ENCODE data around the gene SLC35A2.

Gene SLC35A2

GRCh38 chrX:48940404-48940955 lies 29.0 kb upstream of the SLC35A2 start:
- H3K9me3 ChIP-seq (ENCODE audit: control insufficient read depth, low read length): no peaks in the 10 kb centered on the region
- DNase-seq: no peak
- peaks cover 4% of the 10 kb centered on the region for H3K36me3 ChIP-seq (ENCODE audit: control insufficient read depth, insufficient read depth, low read length)
- no peaks in the 10 kb centered on the region for H3K27me3 ChIP-seq (replicated peaks; ENCODE audit: control insufficient read depth, insufficient read depth, low read length, poor library complexity, severe bottlenecking)
- H3K4me1 ChIP-seq (ENCODE audit: control insufficient read depth, insufficient read depth, low read length, poor library complexity, severe bottlenecking): peaks cover 72% of the 10 kb centered on the region
- peak overlapping the region; percentile 25 for H3K4me3 ChIP-seq (ENCODE audit: insufficient read depth, low read depth, low read length, poor library complexity, severe bottlenecking)
- peak overlapping the region; percentile 96 for H3K27ac ChIP-seq (ENCODE audit: insufficient read depth, low read length, poor library complexity, severe bottlenecking)

GRCh38 chrX:48939524-48940228 lies 28.2 kb upstream of the SLC35A2 start:
- peak overlapping the region; percentile 96 for H3K27ac ChIP-seq (ENCODE audit: insufficient read depth, low read length, poor library complexity, severe bottlenecking)
- DNase-seq: no peak
- H3K4me1 ChIP-seq (ENCODE audit: control insufficient read depth, insufficient read depth, low read length, poor library complexity, severe bottlenecking): peaks cover 80% of the 10 kb centered on the region
- peak overlapping the region; percentile 25 for H3K4me3 ChIP-seq (ENCODE audit: insufficient read depth, low read depth, low read length, poor library complexity, severe bottlenecking)
- peaks cover 4% of the 10 kb centered on the region for H3K36me3 ChIP-seq (ENCODE audit: control insufficient read depth, insufficient read depth, low read length)
- H3K27me3 ChIP-seq (replicated peaks; ENCODE audit: control insufficient read depth, insufficient read depth, low read length, poor library complexity, severe bottlenecking): no peaks in the 10 kb centered on the region
- H3K9me3 ChIP-seq (ENCODE audit: control insufficient read depth, low read length): no peaks in the 10 kb centered on the region

GRCh38 chrX:48938721-48939425 lies 27.4 kb upstream of the SLC35A2 start:
- Histone ChIP-seq H3K9me3 (ENCODE audit: control insufficient read depth, low read length) (no peaks in the 10 kb centered on the region), H3K4me1 (ENCODE audit: control insufficient read depth, insufficient read depth, low read length, poor library complexity, severe bottlenecking) (peaks cover 82% of the 10 kb centered on the region), H3K4me3 (ENCODE audit: insufficient read depth, low read depth, low read length, poor library complexity, severe bottlenecking) (no peak overlapping the region), H3K36me3 (ENCODE audit: control insufficient read depth, insufficient read depth, low read length) (peaks cover 9% of the 10 kb centered on the region), H3K27ac (ENCODE audit: insufficient read depth, low read length, poor library complexity, severe bottlenecking) (peak overlapping the region; percentile 96), H3K27me3 (replicated peaks; ENCODE audit: control insufficient read depth, insufficient read depth, low read length, poor library complexity, severe bottlenecking) (no peaks in the 10 kb centered on the region)
- peak; percentile 53 to 63 (median 58) for DNase-seq

- Histone ChIP-seq H3K9me3 (ENCODE audit: control insufficient read depth, low read length) (no peaks in the 10 kb centered on the region), H3K27me3 (replicated peaks; ENCODE audit: control insufficient read depth, insufficient read depth, low read length, poor library complexity, severe bottlenecking) (no peaks in the 10 kb centered on the region), H3K36me3 (ENCODE audit: control insufficient read depth, insufficient read depth, low read length) (peaks cover 7% of the 10 kb centered on the region), H3K27ac (ENCODE audit: insufficient read depth, low read length, poor library complexity, severe bottlenecking) (peak overlapping the region; percentile 96), H3K4me1 (ENCODE audit: control insufficient read depth, insufficient read depth, low read length, poor library complexity, severe bottlenecking) (peaks cover 72% of the 10 kb centered on the region), H3K4me3 (ENCODE audit: insufficient read depth, low read depth, low read length, poor library complexity, severe bottlenecking) (peak overlapping the region; percentile 38)
- DNase-seq: peak; percentile 78 to 86 (median 82)
Observed at GRCh38 chrX:48937054-48937907, 25.8 kb upstream of the SLC35A2 start.

- Histone ChIP-seq H3K4me1 (ENCODE audit: control insufficient read depth, insufficient read depth, low read length, poor library complexity, severe bottlenecking) (peaks cover 66% of the 10 kb centered on the region), H3K9me3 (ENCODE audit: control insufficient read depth, low read length) (no peaks in the 10 kb centered on the region), H3K4me3 (ENCODE audit: insufficient read depth, low read depth, low read length, poor library complexity, severe bottlenecking) (peak overlapping the region; percentile 38), H3K36me3 (ENCODE audit: control insufficient read depth, insufficient read depth, low read length) (peaks cover 7% of the 10 kb centered on the region), H3K27ac (ENCODE audit: insufficient read depth, low read length, poor library complexity, severe bottlenecking) (peak overlapping the region; percentile 96), H3K27me3 (replicated peaks; ENCODE audit: control insufficient read depth, insufficient read depth, low read length, poor library complexity, severe bottlenecking) (no peaks in the 10 kb centered on the region)
- DNase-seq: no peak
Observed at GRCh38 chrX:48936429-48937053, 25.1 kb upstream of the SLC35A2 start.

GRCh38 chrX:48935301-48935670 lies 23.8 kb upstream of the SLC35A2 start:
- no peaks in the 10 kb centered on the region for H3K27me3 ChIP-seq (replicated peaks; ENCODE audit: control insufficient read depth, insufficient read depth, low read length, poor library complexity, severe bottlenecking)
- peak overlapping the region; percentile 74 for H3K27ac ChIP-seq (ENCODE audit: insufficient read depth, low read length, poor library complexity, severe bottlenecking)
- peaks cover 57% of the 10 kb centered on the region for H3K4me1 ChIP-seq (ENCODE audit: control insufficient read depth, insufficient read depth, low read length, poor library complexity, severe bottlenecking)
- H3K9me3 ChIP-seq (ENCODE audit: control insufficient read depth, low read length): no peaks in the 10 kb centered on the region
- no peak overlapping the region for H3K4me3 ChIP-seq (ENCODE audit: insufficient read depth, low read depth, low read length, poor library complexity, severe bottlenecking)
- DNase-seq: no peak
- H3K36me3 ChIP-seq (ENCODE audit: control insufficient read depth, insufficient read depth, low read length): peaks cover 7% of the 10 kb centered on the region

- Histone ChIP-seq H3K4me1 (ENCODE audit: control insufficient read depth, insufficient read depth, low read length, poor library complexity, severe bottlenecking) (peaks cover 52% of the 10 kb centered on the region), H3K27ac (ENCODE audit: insufficient read depth, low read length, poor library complexity, severe bottlenecking) (peak overlapping the region; percentile 74), H3K27me3 (replicated peaks; ENCODE audit: control insufficient read depth, insufficient read depth, low read length, poor library complexity, severe bottlenecking) (no peaks in the 10 kb centered on the region), H3K9me3 (ENCODE audit: control insufficient read depth, low read length) (no peaks in the 10 kb centered on the region), H3K4me3 (ENCODE audit: insufficient read depth, low read depth, low read length, poor library complexity, severe bottlenecking) (no peak overlapping the region), H3K36me3 (ENCODE audit: control insufficient read depth, insufficient read depth, low read length) (peaks cover 7% of the 10 kb centered on the region)
- DNase-seq: peak in 1 of 3 donors; percentile 25
Observed at GRCh38 chrX:48934581-48935300, 23.3 kb upstream of the SLC35A2 start.

- Histone ChIP-seq H3K27me3 (replicated peaks; ENCODE audit: control insufficient read depth, insufficient read depth, low read length, poor library complexity, severe bottlenecking) (no peaks in the 10 kb centered on the region), H3K27ac (ENCODE audit: insufficient read depth, low read length, poor library complexity, severe bottlenecking) (peak overlapping the region; percentile 74), H3K4me1 (ENCODE audit: control insufficient read depth, insufficient read depth, low read length, poor library complexity, severe bottlenecking) (peaks cover 42% of the 10 kb centered on the region), H3K36me3 (ENCODE audit: control insufficient read depth, insufficient read depth, low read length) (peaks cover 7% of the 10 kb centered on the region), H3K4me3 (ENCODE audit: insufficient read depth, low read depth, low read length, poor library complexity, severe bottlenecking) (no peak overlapping the region), H3K9me3 (ENCODE audit: control insufficient read depth, low read length) (no peaks in the 10 kb centered on the region)
- DNase-seq: no peak
Observed at GRCh38 chrX:48933757-48934156, 22.3 kb upstream of the SLC35A2 start.

All from effector memory CD4-positive, alpha-beta T cell (primary cell).